ENCODE results near the gene NFKBIE.
"Not testable (repeated sequence)": the region's sequence is repeated elsewhere in the genome, so short reads cannot be mapped to it uniquely, and the experiment has no call there.

The NFKBIE gene

GRCh38 chr6:44265007-44265721, at the start of gene NFKBIE:
TSS of gene NFKBIE (minus strand) at chr6:44265551. CDS start at chr6:44265346, 205 bp downstream.
- peak; percentile 16 to 97 (median 89) for DNase-seq

- not testable (repeated sequence) for DNase-seq
Observed at GRCh38 chr6:44314657-44315056, 49.3 kb upstream of the NFKBIE start.

GRCh38 chr6:44312901-44313788, 47.8 kb upstream of the NFKBIE start, which contains the start of gene AARS2:
TSS of gene AARS2 (minus strand) at chr6:44313347. CDS start at chr6:44313323, 24 bp downstream.
- peak; percentile 10 to 88 (median 68) for DNase-seq

GRCh38 chr6:44311767-44312166, 46.4 kb upstream of the NFKBIE start:
- DNase-seq, result no peak

- DNase-seq, result no peak
Observed at GRCh38 chr6:44311304-44311703, 46.0 kb upstream of the NFKBIE start.

GRCh38 chr6:44310241-44310640, 44.9 kb upstream of the NFKBIE start:
- no peak for DNase-seq

GRCh38 chr6:44309631-44310030, 44.3 kb upstream of the NFKBIE start:
- no peak for DNase-seq

GRCh38 chr6:44309092-44309491, 43.7 kb upstream of the NFKBIE start:
- DNase-seq, result no peak

GRCh38 chr6:44307217-44307616, 41.9 kb upstream of the NFKBIE start:
- no peak for DNase-seq

GRCh38 chr6:44306710-44307109, 41.4 kb upstream of the NFKBIE start:
- DNase-seq, result no peak

GRCh38 chr6:44305200-44305725, 39.9 kb upstream of the NFKBIE start:
- DNase-seq, result no peak

- DNase-seq, result peak in 14 of 51 donors; percentile 6 to 41 (median 14)
Observed at GRCh38 chr6:44304282-44305199, 39.2 kb upstream of the NFKBIE start.

GRCh38 chr6:44303842-44304241, 38.5 kb upstream of the NFKBIE start:
- no peak for DNase-seq

- DNase-seq, result no peak
Observed at GRCh38 chr6:44302856-44303255, 37.5 kb upstream of the NFKBIE start.

- DNase-seq, result no peak
Observed at GRCh38 chr6:44301782-44302564, 36.6 kb upstream of the NFKBIE start.

GRCh38 chr6:44301106-44301505, 35.8 kb upstream of the NFKBIE start:
- no peak for DNase-seq

- no peak for DNase-seq
Observed at GRCh38 chr6:44300292-44300823, 35.0 kb upstream of the NFKBIE start.

GRCh38 chr6:44298864-44299263, 33.5 kb upstream of the NFKBIE start:
- no peak for DNase-seq

- DNase-seq, result no peak
Observed at GRCh38 chr6:44298055-44298803, 32.9 kb upstream of the NFKBIE start.
